Spleen (tissue), 11 donors: ENCODE data around the gene CHD6. TPM values are rescaled to one million over a fixed set of nuclear protein-coding genes. Genes with fewer than 3 reads are reported as not detected.

Experiments used
- DNase-seq: peaks from one replicate; pipeline ENCODE4 v3.0.0-alpha.2; 2020
- H3K27ac ChIP-seq, 8 donors: fragments of 200-600 bp; sonication (generic) in 7 of 8; 1 replicate in 4 of 8; 2 replicates in 4 of 8; pipeline versions ENCODE4 v1.5.0 to v1.8.0; 2016 to 2021; ENCODE audit warnings: inconsistent platforms in 4 of 8, mild to moderate bottlenecking in 4 of 8, moderate library complexity in 1 of 8
- H3K27me3 ChIP-seq, 7 donors: fragments of 200-600 bp; sonication (generic) in 6 of 7; replicated peaks in 1 of 7; 1 replicate in 4 of 7; 2 replicates in 3 of 7; pipeline versions ENCODE4 v1.5.0 to v1.8.0; 2016 to 2021; ENCODE audit warnings: inconsistent platforms in 3 of 7, mild to moderate bottlenecking in 1 of 7
- H3K36me3 ChIP-seq, 6 donors: fragments of 200-600 bp; sonication (generic) in 5 of 6; 1 replicate in 4 of 6; 2 replicates in 2 of 6; pipeline versions ENCODE4 v1.5.0 to v1.8.0; 2016 to 2021; ENCODE audit warnings: inconsistent platforms in 2 of 6
- H3K4me1 ChIP-seq, 6 donors: fragments of 200-600 bp; sonication (generic) in 5 of 6; 1 replicate in 3 of 6; 2 replicates in 3 of 6; pipeline versions ENCODE4 v1.5.0 to v1.8.0; 2016 to 2021; ENCODE audit warnings: inconsistent platforms in 3 of 6
- H3K4me3 ChIP-seq, 8 donors: fragments of 200-600 bp; sonication (generic) in 7 of 8; 1 replicate in 4 of 8; 2 replicates in 4 of 8; pipeline versions ENCODE4 v1.5.0 to v1.8.0; 2016 to 2021; ENCODE audit warnings: inconsistent platforms in 4 of 8, mild to moderate bottlenecking in 4 of 8, moderate library complexity in 2 of 8
- H3K9me3 ChIP-seq, 8 donors: fragments of 200-600 bp; sonication (generic) in 7 of 8; 1 replicate in 4 of 8; 2 replicates in 4 of 8; pipeline versions ENCODE4 v1.5.0 to v1.8.0; 2016 to 2021; ENCODE audit warnings: inconsistent platforms in 4 of 8
- CTCF ChIP-seq, 11 experiments: fragments of 200-600 bp in 7 of 11; fragments of 450-650 bp in 4 of 11; sonication (generic) in 4 of 11; IDR thresholded peaks in 8 of 11; conservative IDR thresholded peaks in 3 of 11; 1 replicate in 7 of 11; 2 replicates in 4 of 11; pipeline versions ENCODE4 v1.4.0 to v1.8.0; 2016 to 2021; ENCODE audit warnings: antibody characterized with exemption in 11 of 11, inconsistent platforms in 4 of 11, mild to moderate bottlenecking in 1 of 11
- POLR2A ChIP-seq, 3 donors: fragments of 450-650 bp; IDR thresholded peaks; one replicate each; pipeline ENCODE4 v1.5.1; 2017; ENCODE audit warnings: antibody characterized with exemption in 3 of 3, mild to moderate bottlenecking in 1 of 3
- POLR2AphosphoS5 ChIP-seq, 3 donors: sonication (generic); formaldehyde crosslinking; IDR thresholded peaks; one replicate each; pipeline ENCODE4 v1.5.1; 2017; ENCODE audit warnings: antibody characterized with exemption in 3 of 3
- WGBS, 5 donors: extraction: QIAGEN DNeasy Blood & Tissue Kit in 3 of 5; methylation state at CpG; one replicate each; pipeline versions ENCODE4 v1.1.5 to v1.1.7; 2013 to 2018; 5-methylcytosine and 5-hydroxymethylcytosine counted together
- intact Hi-C: fragments of 100-400 bp; cut with DNase I; formaldehyde crosslinking; loops from one replicate; pipeline ENCODE4 v1.15.0; 2023; ENCODE audit warnings: low total_unique reads
- polyA plus RNA-seq, 3 donors: library from polyadenylated mRNA; stranded (reverse); fragments of 200-250 nt; gene quantifications; one replicate each; pipeline ENCODE4 v1.2.1, GENCODE V29; 2013
- total RNA-seq, 7 donors: library from RNA; depleted of rRNA in 3 of 7; stranded (reverse); fragments of >200 nt in 3 of 7; fragmentation: NEBNext Ultra II Directional in 4 of 7; extraction: Animal tissue kit (Norgen Biotek cat#: 25700) in 4 of 7; gene quantifications; one replicate each; pipeline versions ENCODE4 v1.1.0 to v1.2.1, GENCODE V29; 2016 to 2021
- donor health status: healthy with polysubstance abuse.
- donor health status: DM: no; HTN: no; CAD: no; lungs with moderate emphysema.
- donor health status: DM: no; HTN: no; CAD: no.
- donor health status: Bipolar disorder and iron deficiency.
- donor health status: healthy.
- donor health status: DM: no; HTN: no; CAD: no.
- donor health status: DM: yes; HTN: yes; CAD: no.

The CHD6 gene
- total and polyA plus RNA-seq, 10 donors: 4.2 to 68.3 (median 47.8) TPM

GRCh38 chr20:41577129-41578009, 40.8 kb downstream of the CHD6 start:
- WGBS, 5 donors: 69 to 80% (median 76%) methylated on average over 6 of the region's 6 CpGs
- H3K27ac ChIP-seq: no peak overlapping the region
- no peak overlapping the region for H3K4me3 ChIP-seq
- no peaks in the 10 kb centered on the region for H3K36me3 ChIP-seq
- no peak for DNase-seq
- intact Hi-C loops: no loop called here
- H3K4me1 ChIP-seq: peaks cover 20 to 88% (median 48%) of the 10 kb centered on the region in 6 donors
- H3K27me3 ChIP-seq: no peaks in the 10 kb centered on the region
- peaks cover 0 to 13% (median 10%) of the 10 kb centered on the region in 8 donors for H3K9me3 ChIP-seq
- TF ChIP-seq CTCF (IDR thresholded peaks at IDR 0.05 in 8 of 11, conservative IDR thresholded peaks at IDR 0.05 in 3 of 11): no peak
- no peak for TF ChIP-seq POLR2A (IDR thresholded peaks at IDR 0.05)
- TF ChIP-seq POLR2AphosphoS5 (IDR thresholded peaks at IDR 0.05): no peak

- WGBS, 5 donors: 96 to 98% (median 96%) methylated on average over 3 of the region's 3 CpGs
- Histone ChIP-seq H3K9me3 (peaks cover 0 to 13% (median 10%) of the 10 kb centered on the region in 8 donors), H3K4me1 (peaks cover 20 to 88% (median 57%) of the 10 kb centered on the region in 6 donors), H3K4me3 (no peak overlapping the region), H3K36me3 (no peaks in the 10 kb centered on the region), H3K27me3 (no peaks in the 10 kb centered on the region), H3K27ac (no peak overlapping the region)
- intact Hi-C loops: no loop called here
- no peak for DNase-seq
- TF ChIP-seq POLR2A (IDR thresholded peaks at IDR 0.05) (no peak), CTCF (IDR thresholded peaks at IDR 0.05 in 8 of 11, conservative IDR thresholded peaks at IDR 0.05 in 3 of 11) (no peak), POLR2AphosphoS5 (IDR thresholded peaks at IDR 0.05) (no peak)
Observed at GRCh38 chr20:41575412-41575811, 42.8 kb downstream of the CHD6 start.

- Histone ChIP-seq H3K36me3 (no peaks in the 10 kb centered on the region), H3K27me3 (no peaks in the 10 kb centered on the region), H3K4me3 (no peak overlapping the region), H3K27ac (no peak overlapping the region), H3K9me3 (peaks cover 0 to 13% (median 10%) of the 10 kb centered on the region in 8 donors), H3K4me1 (peaks cover 20 to 86% (median 59%) of the 10 kb centered on the region in 6 donors)
- TF ChIP-seq CTCF (IDR thresholded peaks at IDR 0.05 in 8 of 11, conservative IDR thresholded peaks at IDR 0.05 in 3 of 11): no peak
- TF ChIP-seq POLR2A (IDR thresholded peaks at IDR 0.05): no peak
- TF ChIP-seq POLR2AphosphoS5 (IDR thresholded peaks at IDR 0.05): no peak
- intact Hi-C loops: no loop called here
- DNase-seq: no peak
- WGBS, 5 donors: 94 to 98% (median 96%) methylated on average over 7 of the region's 7 CpGs
Observed at GRCh38 chr20:41574802-41575389, 43.3 kb downstream of the CHD6 start.

GRCh38 chr20:41573955-41574354, 44.2 kb downstream of the CHD6 start:
- TF ChIP-seq POLR2A (IDR thresholded peaks at IDR 0.05) (no peak), POLR2AphosphoS5 (IDR thresholded peaks at IDR 0.05) (no peak), CTCF (IDR thresholded peaks at IDR 0.05 in 8 of 11, conservative IDR thresholded peaks at IDR 0.05 in 3 of 11) (no peak)
- no peak overlapping the region for H3K4me3 ChIP-seq
- peaks cover 0 to 13% (median 10%) of the 10 kb centered on the region in 8 donors for H3K9me3 ChIP-seq
- 42 to 50% (median 46%) methylated on average over 2 of the region's 2 CpGs for WGBS, 5 donors
- peaks cover 20 to 83% (median 55%) of the 10 kb centered on the region in 6 donors for H3K4me1 ChIP-seq
- intact Hi-C loops: no loop called here
- H3K27me3 ChIP-seq: no peaks in the 10 kb centered on the region
- DNase-seq: no peak
- no peak overlapping the region for H3K27ac ChIP-seq
- no peaks in the 10 kb centered on the region for H3K36me3 ChIP-seq
